ENCODE results near the gene POT1.

The POT1 gene

DNA sequence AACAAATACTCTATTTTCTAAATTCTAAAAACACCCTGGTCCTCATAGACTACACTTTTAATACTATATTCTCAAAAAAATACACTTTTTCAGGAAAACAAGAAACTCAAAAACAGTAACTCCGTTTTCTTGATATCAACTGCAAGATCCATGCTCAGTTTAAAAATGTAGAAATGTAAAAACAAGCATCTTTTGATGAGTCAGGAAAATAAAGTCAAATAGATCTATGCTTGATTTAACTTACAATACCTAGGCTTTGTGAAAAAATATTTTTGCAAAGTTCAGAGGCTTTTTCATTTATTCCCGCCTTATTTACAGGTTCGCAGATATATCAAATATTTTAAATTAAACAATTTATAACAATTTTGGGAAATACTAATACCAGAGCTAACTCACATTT, 33.6 kb downstream of the POT1 start:
- DNase-seq (ENCODE audit: low read depth), result no peak
- no peak overlapping the region for H3K4me3 ChIP-seq (ENCODE audit: control insufficient read depth, low read depth, low read length)
- TF ChIP-seq, protein P1, sequence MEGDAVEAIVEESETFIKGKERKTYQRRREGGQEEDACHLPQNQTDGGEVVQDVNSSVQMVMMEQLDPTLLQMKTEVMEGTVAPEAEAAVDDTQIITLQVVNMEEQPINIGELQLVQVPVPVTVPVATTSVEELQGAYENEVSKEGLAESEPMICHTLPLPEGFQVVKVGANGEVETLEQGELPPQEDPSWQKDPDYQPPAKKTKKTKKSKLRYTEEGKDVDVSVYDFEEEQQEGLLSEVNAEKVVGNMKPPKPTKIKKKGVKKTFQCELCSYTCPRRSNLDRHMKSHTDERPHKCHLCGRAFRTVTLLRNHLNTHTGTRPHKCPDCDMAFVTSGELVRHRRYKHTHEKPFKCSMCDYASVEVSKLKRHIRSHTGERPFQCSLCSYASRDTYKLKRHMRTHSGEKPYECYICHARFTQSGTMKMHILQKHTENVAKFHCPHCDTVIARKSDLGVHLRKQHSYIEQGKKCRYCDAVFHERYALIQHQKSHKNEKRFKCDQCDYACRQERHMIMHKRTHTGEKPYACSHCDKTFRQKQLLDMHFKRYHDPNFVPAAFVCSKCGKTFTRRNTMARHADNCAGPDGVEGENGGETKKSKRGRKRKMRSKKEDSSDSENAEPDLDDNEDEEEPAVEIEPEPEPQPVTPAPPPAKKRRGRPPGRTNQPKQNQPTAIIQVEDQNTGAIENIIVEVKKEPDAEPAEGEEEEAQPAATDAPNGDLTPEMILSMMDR (IDR thresholded peaks at IDR 0.05; ENCODE audit: control insufficient read depth, insufficient read depth, low read depth, low read length, missing control alignments), result no peak

DNA sequence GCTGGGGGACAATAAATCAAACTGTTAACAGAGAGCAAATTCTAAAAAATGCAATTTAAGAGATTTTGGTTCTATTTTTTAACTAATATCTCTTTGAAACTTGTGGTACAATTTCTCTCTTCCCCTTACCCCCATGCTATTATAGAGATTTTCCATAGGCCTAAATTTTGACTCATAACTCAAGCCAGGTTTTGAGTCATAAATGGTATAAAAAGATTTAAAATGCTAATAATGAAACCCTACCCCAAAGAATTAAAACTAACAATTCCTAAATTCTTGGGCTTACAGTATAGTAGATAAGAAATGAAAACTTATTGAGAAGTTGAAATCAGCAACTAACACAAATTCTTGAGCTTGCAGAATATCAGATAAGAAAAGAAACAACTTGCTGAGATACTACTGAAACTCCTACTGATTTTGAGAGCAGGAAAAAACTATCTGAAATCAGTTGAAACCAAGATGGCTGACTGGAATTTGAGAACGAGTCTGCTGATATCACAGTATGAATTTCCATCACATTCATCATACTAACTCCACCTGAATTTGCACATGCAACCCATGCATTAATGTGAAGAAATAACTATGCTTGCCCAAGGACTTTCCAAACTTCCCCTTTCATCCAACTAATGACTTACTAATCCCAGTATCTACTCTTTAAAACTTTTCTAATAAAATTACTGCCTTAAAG, 36.3 kb downstream of the POT1 start:
- H3K4me3 ChIP-seq (ENCODE audit: control insufficient read depth, low read depth, low read length), result no peak overlapping the region
- TF ChIP-seq, protein P1 (IDR thresholded peaks at IDR 0.05; ENCODE audit: control insufficient read depth, insufficient read depth, low read depth, low read length, missing control alignments), result no peak
- no peak for DNase-seq (ENCODE audit: low read depth)

DNA sequence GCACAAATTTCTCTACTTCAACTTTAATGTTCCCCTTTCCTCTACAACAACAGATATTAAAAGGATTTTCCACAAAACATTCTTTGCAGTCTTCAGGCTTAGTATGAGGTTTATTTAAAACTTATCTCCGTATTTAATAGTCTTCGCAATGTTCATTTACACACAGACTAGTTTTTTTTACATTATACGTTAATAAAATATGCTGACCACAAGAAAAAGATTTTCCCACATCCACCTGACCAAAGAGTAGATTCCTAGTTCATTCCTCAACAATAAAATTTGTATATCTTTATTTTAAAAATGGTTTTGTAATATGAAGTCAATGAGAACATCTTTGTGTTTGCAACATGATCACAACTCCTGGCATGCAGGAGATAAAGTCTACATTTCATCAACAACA, 42.4 kb downstream of the POT1 start:
- DNase-seq (ENCODE audit: low read depth), result no peak

DNA sequence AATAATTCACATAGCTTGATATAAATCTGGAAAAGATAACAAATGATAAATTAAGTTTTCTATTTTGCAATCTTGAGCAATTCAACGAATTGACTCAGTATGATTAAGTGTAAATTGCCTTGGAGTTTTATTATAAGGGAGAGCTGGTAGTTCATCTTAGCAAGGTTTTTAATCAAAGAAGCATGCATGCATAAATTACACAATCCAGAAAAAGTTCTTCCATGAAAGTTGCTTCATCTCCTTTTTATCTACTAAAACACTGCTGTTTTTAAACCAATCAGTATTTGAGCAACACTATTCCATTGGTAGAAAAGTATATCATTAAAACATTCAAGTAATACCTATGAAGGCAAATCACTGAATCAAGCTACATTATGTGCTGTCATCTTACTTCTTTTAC, 47.6 kb downstream of the POT1 start:
- TF ChIP-seq, protein P1 (IDR thresholded peaks at IDR 0.05; ENCODE audit: control insufficient read depth, insufficient read depth, low read depth, low read length, missing control alignments), result no peak
- no peak overlapping the region for H3K4me3 ChIP-seq (ENCODE audit: control insufficient read depth, low read depth, low read length)
- DNase-seq (ENCODE audit: low read depth), result no peak

More for the DNA sequence above, 42.4 kb downstream of the POT1 start:
- TF ChIP-seq, protein P1 (IDR thresholded peaks at IDR 0.05; ENCODE audit: control insufficient read depth, insufficient read depth, low read depth, low read length, missing control alignments), result no peak
- no peak overlapping the region for H3K4me3 ChIP-seq (ENCODE audit: control insufficient read depth, low read depth, low read length)

DNA sequence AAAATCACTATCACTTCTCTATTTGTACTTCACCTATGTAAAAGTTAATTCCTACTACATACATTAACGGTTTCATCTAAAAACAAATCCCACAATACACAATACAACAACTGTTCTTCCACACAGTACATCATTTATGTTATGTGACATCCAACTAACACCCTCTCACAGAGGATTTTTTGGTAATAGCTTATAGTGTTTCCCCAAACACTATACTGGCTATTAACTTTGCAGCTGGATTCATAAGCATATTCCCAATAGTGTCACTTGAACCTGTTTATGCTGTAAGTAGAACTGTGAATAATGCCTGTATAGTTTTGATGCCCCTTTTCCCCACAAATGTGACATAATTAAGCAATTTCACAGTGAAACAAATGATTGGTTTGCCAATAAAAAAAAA, 49.9 kb downstream of the POT1 start:
- TF ChIP-seq, protein P1 (IDR thresholded peaks at IDR 0.05; ENCODE audit: control insufficient read depth, insufficient read depth, low read depth, low read length, missing control alignments), result no peak
- H3K4me3 ChIP-seq (ENCODE audit: control insufficient read depth, low read depth, low read length), result no peak overlapping the region
- no peak for DNase-seq (ENCODE audit: low read depth)

DNA sequence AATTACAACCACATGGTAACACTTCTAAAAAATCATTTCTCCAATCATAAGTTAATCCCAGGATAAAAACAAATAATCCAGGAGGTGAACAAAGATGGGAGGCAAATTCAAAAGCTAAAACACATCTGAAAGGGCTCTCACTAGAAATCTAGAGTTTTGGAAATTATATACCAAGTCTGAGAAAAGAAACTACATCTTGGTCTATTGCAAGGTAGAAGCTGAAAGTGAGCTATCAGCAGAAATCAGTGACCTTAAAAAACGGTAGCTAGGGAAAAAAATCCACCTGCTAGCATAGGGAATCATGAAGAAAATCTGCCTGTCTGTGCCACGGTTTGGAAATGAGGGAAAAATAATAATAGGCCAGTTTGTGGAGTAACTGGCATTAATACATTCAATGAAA, 50.5 kb downstream of the POT1 start:
- TF ChIP-seq, protein P1 (IDR thresholded peaks at IDR 0.05; ENCODE audit: control insufficient read depth, insufficient read depth, low read depth, low read length, missing control alignments), result no peak
- no peak overlapping the region for H3K4me3 ChIP-seq (ENCODE audit: control insufficient read depth, low read depth, low read length)
- DNase-seq (ENCODE audit: low read depth), result no peak
